GM12892 (cell line): ENCODE results near the gene TSEN15.
A peak's percentile ranks its signal among the peaks of the same experiment; 100 is the strongest.

Source experiments
- DNase-seq: peaks from one replicate; pipeline ENCODE4 v3.0.0; 2011; ENCODE audit not compliant: insufficient read length
- FAIRE-seq: peaks from 2 replicates; lab custom pipeline; 2011; peaks lifted over from hg19 to GRCh38; lab: Jason Lieb, UNC
- POLR2A ChIP-seq: IDR thresholded peaks from 2 replicates; pipeline ENCODE4 v1.6.1; 2011; ENCODE audit warnings: low read depth, low read length, control low read depth
- POLR2AphosphoS5 ChIP-seq: IDR thresholded peaks from 2 replicates; pipeline ENCODE4 v1.6.1; 2011; ENCODE audit warnings: low read depth, low read length, control low read depth
- TAF1 ChIP-seq: IDR thresholded peaks from 2 replicates; pipeline ENCODE4 v1.6.1; 2011; ENCODE audit warnings: low read depth, mild to moderate bottlenecking, control low read depth, low read length, borderline replicate concordance

The TSEN15 gene

GRCh38 chr1:184061396-184062003 is 10.0 kb downstream of the TSEN15 start:
- FAIRE-seq = no peak
- no peak for DNase-seq
- no peak for TF ChIP-seq POLR2AphosphoS5
- TF ChIP-seq TAF1 = no peak
- TF ChIP-seq POLR2A = no peak

GRCh38 chr1:184062640-184063286 is 11.2 kb downstream of the TSEN15 start:
- TF ChIP-seq POLR2A (no peak), POLR2AphosphoS5 (no peak), TAF1 (no peak)
- FAIRE-seq (no peak), DNase-seq (no peak)

GRCh38 chr1:184065559-184065958 is 14.0 kb downstream of the TSEN15 start:
- TF ChIP-seq POLR2AphosphoS5 (no peak), TAF1 (no peak), POLR2A (no peak)
- FAIRE-seq (no peak), DNase-seq (no peak)

GRCh38 chr1:184068354-184068753 is 16.8 kb downstream of the TSEN15 start:
- DNase-seq (no peak), FAIRE-seq (no peak)
- TF ChIP-seq TAF1 = no peak

DNA sequence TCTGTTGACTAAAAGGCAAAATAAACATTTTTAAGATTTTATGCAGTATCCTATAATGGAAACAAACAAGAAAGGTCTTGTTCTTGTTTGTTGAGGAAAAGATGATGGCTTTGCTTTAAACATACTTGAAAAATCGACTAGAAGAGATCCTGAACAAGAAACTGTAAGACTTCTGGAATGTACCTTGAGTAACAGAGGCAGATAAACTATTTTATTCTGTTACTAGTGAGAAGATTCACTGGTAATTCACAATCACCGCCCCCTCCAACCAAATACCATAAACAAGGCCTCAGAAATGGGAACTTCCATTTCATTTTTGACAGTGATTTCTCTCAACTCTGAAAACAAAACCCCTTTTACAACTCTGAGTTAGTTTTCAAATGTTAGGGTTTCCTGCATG is 18.1 kb downstream of the TSEN15 start:
- TF ChIP-seq POLR2A = no peak
- no peak for TF ChIP-seq POLR2AphosphoS5
- no peak for TF ChIP-seq TAF1
- peak; percentile 36 for FAIRE-seq
- no peak for DNase-seq

DNA sequence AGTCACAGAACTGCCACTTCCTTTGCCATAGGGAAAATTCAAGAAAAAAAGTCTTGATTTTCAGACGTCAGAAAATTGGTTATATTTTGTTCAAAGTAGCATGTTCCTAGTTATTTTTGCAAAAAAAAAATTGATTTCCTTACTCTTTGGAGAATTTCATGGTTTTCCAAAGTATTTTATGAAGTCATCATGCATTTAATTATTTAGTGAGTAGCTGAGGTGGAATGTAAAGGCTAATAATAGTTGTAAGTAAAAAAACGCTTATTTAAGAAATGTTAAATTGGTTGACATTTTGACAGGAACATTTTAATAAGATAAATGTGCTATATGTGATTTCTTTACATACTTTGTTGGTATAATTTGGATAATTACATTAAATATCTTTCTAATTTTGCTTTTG is 20.8 kb downstream of the TSEN15 start:
- no peak for DNase-seq
- FAIRE-seq = no peak

DNA sequence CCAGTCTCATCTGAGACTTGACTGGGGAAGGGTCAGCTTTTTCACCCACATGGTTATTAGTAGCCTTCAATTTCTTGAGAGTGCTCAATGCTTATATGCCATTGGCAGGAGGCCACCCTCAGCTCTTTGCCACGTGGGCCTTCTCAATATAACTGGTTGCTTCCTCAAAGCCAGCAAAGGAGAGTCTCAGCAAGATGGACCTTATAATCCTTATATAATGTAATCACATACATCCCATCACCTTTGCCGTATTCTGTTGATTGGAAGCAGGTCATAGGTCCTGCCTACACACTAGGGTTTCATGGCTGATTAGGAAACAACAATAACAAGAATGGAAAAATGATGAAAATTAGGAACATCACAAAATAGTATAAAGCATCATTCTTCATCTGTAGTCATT is 22.9 kb downstream of the TSEN15 start:
- no peak for TF ChIP-seq TAF1
- TF ChIP-seq POLR2A = no peak
- no peak for TF ChIP-seq POLR2AphosphoS5
- DNase-seq (no peak), FAIRE-seq (no peak)

More for the DNA sequence above, 20.8 kb downstream of the TSEN15 start:
- no peak for TF ChIP-seq POLR2AphosphoS5

DNA sequence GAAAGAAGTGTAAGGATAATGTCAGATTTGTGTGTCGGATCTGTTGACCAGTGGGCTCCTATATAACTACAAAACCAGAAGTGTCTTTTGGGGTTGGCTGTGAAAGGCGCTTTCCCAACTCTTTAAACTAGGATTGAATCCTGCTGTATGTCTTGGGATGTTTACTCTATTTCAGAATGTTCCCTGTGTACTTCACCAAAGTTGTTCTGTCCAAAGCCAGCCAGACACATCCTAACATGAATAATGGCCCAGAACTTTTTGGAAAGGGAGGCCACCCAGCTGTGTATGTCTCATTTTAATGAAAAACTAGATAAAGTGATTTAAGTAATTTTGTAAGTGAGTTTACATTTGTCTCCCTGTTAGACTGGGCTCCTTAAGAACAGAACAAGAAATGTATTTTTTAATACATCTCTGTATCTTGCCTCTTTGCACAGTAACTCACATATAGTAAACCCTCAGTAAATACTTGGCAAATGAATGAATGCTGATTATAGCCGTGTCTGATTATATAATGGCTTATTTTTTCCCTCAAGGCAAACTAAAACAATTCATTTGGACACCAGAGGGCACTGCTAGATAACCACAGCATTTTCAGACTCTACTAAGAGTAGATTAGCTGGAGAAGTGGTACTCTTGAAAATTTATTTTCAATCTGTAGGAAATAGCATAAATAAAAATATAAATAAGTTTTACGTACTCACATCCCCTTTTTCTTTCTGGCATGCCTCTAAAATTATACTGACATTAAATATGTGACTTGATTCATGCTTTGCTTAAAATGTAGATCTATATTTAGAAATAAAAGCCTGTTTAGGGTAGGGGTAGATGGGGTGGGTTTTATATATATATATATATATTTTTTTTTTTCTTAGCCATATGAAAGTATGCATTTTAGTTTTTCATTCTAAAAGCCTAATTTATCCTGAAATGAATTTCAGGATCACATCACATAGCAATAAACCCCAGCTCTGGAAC is 23.8 kb downstream of the TSEN15 start:
- TF ChIP-seq POLR2A (no peak), POLR2AphosphoS5 (no peak), TAF1 (no peak)
- no peak for FAIRE-seq

GRCh38 chr1:184078564-184079249 is 27.2 kb downstream of the TSEN15 start:
- no peak for DNase-seq
- TF ChIP-seq POLR2AphosphoS5 (no peak), POLR2A (no peak)
- no peak for FAIRE-seq

More for the DNA sequence above, 23.8 kb downstream of the TSEN15 start:
- no peak for DNase-seq

- FAIRE-seq (no peak), DNase-seq (no peak)
- TF ChIP-seq POLR2AphosphoS5 (no peak), TAF1 (no peak), POLR2A (no peak)
Measured at GRCh38 chr1:184080309-184080708, 28.8 kb downstream of the TSEN15 start.

- FAIRE-seq (no peak), DNase-seq (no peak)
- TF ChIP-seq TAF1 = no peak
- TF ChIP-seq POLR2AphosphoS5 = no peak
- no peak for TF ChIP-seq POLR2A
Measured at GRCh38 chr1:184082541-184083415, 31.2 kb downstream of the TSEN15 start.
